Activated CD8-positive, alpha-beta memory T cell treated with anti-CD3 and anti-CD28 coated beads, Interleukin-2, amount 50 U/mL, for 4 hours (primary cell): ENCODE data around the gene CDX2.

Experiments used
- DNase-seq: peaks from one replicate; pipeline ENCODE4 v3.0.0-alpha.2; 2020

Gene CDX2

DNA sequence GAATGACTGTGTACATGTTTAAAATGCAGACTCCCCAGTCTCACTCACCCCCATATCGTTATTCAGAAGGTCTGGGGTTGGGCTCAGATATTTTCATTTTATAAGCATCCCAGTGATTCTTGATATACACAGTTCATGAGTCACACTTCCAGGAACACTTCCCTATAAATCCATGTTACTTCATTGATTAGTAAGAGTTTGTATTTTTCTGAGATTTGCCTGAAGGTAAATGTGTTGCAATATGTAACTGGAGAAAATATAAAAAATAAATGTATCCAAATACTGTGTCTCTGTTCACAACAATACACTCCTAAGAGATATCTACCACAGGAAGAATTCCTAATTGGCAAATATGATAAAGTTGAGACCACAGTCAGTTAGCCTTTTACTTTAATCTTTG, 56.0 kb downstream of the CDX2 start:
- no peak for DNase-seq

DNA sequence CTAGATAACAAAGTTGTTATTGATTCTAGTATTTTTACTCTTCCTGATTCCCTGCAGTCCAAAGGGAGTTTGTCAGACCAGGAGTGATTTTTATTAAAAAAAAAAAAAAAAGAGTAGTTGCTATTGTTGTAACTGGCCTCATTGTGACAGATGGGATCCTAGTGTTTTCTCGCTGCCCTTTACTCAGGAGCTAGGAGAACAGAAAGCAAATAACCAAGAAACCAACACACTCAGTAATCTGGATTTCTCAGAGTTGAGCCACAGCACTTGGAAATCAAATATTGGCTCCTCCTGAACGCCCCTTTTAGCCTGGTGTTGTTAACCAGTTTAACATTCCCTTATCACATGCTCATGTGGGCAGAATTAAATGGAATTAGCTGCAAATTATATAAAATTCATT, 57.6 kb downstream of the CDX2 start:
- no peak for DNase-seq
